H1 (cell line): Measurements from ENCODE around the gene GBA2. TPM values are rescaled to one million over a fixed set of nuclear protein-coding genes. Genes with fewer than 3 reads are reported as not detected.

Experiments used
- CTCF ChIA-PET: fragments of 300-600 bp; sonication (Branson Sonifier 250); formaldehyde crosslinking; loops from one replicate; lab custom pipeline; 2021; ENCODE audit not compliant: partially characterized antibody; lab: Charles Lee
- POLR2A ChIA-PET: fragments of 300-600 bp; sonication (Branson Sonifier 250); formaldehyde crosslinking; loops from one replicate; lab custom pipeline; 2021; ENCODE audit warnings: inconsistent platforms; ENCODE audit not compliant: partially characterized antibody; lab: Charles Lee
- DNase-seq, 2 experiments: peaks; one replicate each; pipeline versions ENCODE4 v3.0.0 to v3.0.0-alpha.2; 2010 to 2022; ENCODE audit warnings: low spot score in 2 of 2, low read depth in 1 of 2, mixed read lengths in 1 of 2
- FAIRE-seq: peaks from 2 replicates; lab custom pipeline; 2011; peaks lifted over from hg19 to GRCh38; lab: Jason Lieb, UNC
- H2AFZ ChIP-seq: 2 replicates; pipeline ENCODE4 v1.8.1; 2012; ENCODE audit warnings: low read length, inconsistent platforms
- H2AK5ac ChIP-seq: 2 replicates; pipeline ENCODE4 v1.6.1; 2013; ENCODE audit warnings: low read depth, low read length
- H2BK120ac ChIP-seq: replicated peaks from 2 replicates; pipeline ENCODE3; 2013; ENCODE audit warnings: low read depth, low read length, inconsistent platforms
- H2BK12ac ChIP-seq: 2 replicates; pipeline ENCODE4 v1.6.1; 2013; ENCODE audit warnings: low read depth, low read length
- H2BK15ac ChIP-seq: 2 replicates; pipeline ENCODE4 v1.6.1; 2013; ENCODE audit warnings: low read length
- H2BK20ac ChIP-seq: 2 replicates; pipeline ENCODE4 v1.6.1; 2013; ENCODE audit warnings: low read length
- H2BK5ac ChIP-seq: 2 replicates; pipeline ENCODE4 v1.6.1; 2013; ENCODE audit warnings: low read depth, low read length
- H3K14ac ChIP-seq: 2 replicates; pipeline ENCODE4 v1.6.1; 2013; ENCODE audit warnings: inconsistent platforms; ENCODE audit not compliant: insufficient read length
- H3K18ac ChIP-seq: 2 replicates; pipeline ENCODE4 v1.6.1; 2013; ENCODE audit warnings: low read length; ENCODE audit errors: extremely low read depth
- H3K23ac ChIP-seq: 2 replicates; pipeline ENCODE4 v1.6.1; 2013; ENCODE audit warnings: inconsistent platforms; ENCODE audit not compliant: insufficient read length
- H3K23me2 ChIP-seq: 2 replicates; pipeline ENCODE4 v1.6.1; 2013; ENCODE audit warnings: low read depth, low read length
- H3K27ac ChIP-seq: 2 replicates; pipeline ENCODE4 v1.6.1; 2011; ENCODE audit warnings: low read depth, low read length, inconsistent platforms
- H3K27me3 ChIP-seq, 4 experiments: replicated peaks in 1 of 4; 1 replicate in 1 of 4; 2 replicates in 3 of 4; pipeline versions ENCODE4 v1.6.1 to v1.8.1; 2011 to 2013; ENCODE audit warnings: low read length in 3 of 4, mild to moderate bottlenecking in 3 of 4, inconsistent platforms in 2 of 4, mixed read lengths in 2 of 4, moderate library complexity in 1 of 4; ENCODE audit not compliant: control insufficient read depth in 3 of 4, insufficient read depth in 3 of 4; ENCODE audit errors: extremely low read depth in 1 of 4
- H3K36me3 ChIP-seq, 4 experiments: 2 replicates each; pipeline versions ENCODE4 v1.6.1 to v1.8.1; 2011 to 2013; ENCODE audit warnings: mild to moderate bottlenecking in 4 of 4, low read length in 3 of 4, moderate library complexity in 2 of 4, control low read depth in 1 of 4, inconsistent platforms in 1 of 4; ENCODE audit not compliant: insufficient read depth in 4 of 4, control insufficient read depth in 2 of 4
- H3K4ac ChIP-seq: replicated peaks from 2 replicates; pipeline ENCODE3; 2013; ENCODE audit warnings: low read length, low read depth, mixed read lengths, inconsistent platforms; ENCODE audit not compliant: insufficient read length
- H3K4me1 ChIP-seq, 4 experiments: replicated peaks in 1 of 4; 1 replicate in 1 of 4; 2 replicates in 3 of 4; pipeline versions ENCODE4 v1.6.1 to v1.8.1; 2011 to 2013; ENCODE audit warnings: low read length in 3 of 4, inconsistent platforms in 2 of 4, mixed read lengths in 1 of 4; ENCODE audit not compliant: insufficient read depth in 4 of 4, control insufficient read depth in 3 of 4
- H3K4me2 ChIP-seq, 2 experiments: 2 replicates each; pipeline versions ENCODE4 v1.6.1 to v1.8.1; 2011 to 2013; ENCODE audit warnings: low read depth in 2 of 2, low read length in 2 of 2, control low read depth in 1 of 2, inconsistent platforms in 1 of 2, mild to moderate bottlenecking in 1 of 2; ENCODE audit not compliant: insufficient read depth in 1 of 2
- H3K4me3 ChIP-seq, 4 experiments: fragments of 200-600, 300-600 bp in 1 of 4; sonication (generic), shearing (Covaris generic), sonication (Bioruptor Twin) in 1 of 4; 2 replicates each; pipeline versions ENCODE4 v1.5.1 to v1.8.1; 2011 to 2016; ENCODE audit warnings: low read length in 4 of 4, low read depth in 3 of 4, control low read depth in 2 of 4, inconsistent platforms in 2 of 4, mild to moderate bottlenecking in 2 of 4, mixed read lengths in 1 of 4, moderate library complexity in 1 of 4; ENCODE audit not compliant: insufficient read depth in 2 of 4; ENCODE audit errors: extremely low read depth in 1 of 4
- H3K56ac ChIP-seq: replicated peaks from 2 replicates; pipeline ENCODE3; 2013; ENCODE audit warnings: low read depth, mild to moderate bottlenecking, mixed read lengths, low read length, inconsistent platforms; ENCODE audit not compliant: insufficient read length
- H3K79me1 ChIP-seq: 2 replicates; pipeline ENCODE4 v1.6.1; 2013; ENCODE audit warnings: low read depth, low read length, control low read depth
- H3K79me2 ChIP-seq, 2 experiments: 2 replicates each; pipeline versions ENCODE4 v1.6.1 to v1.8.1; 2012 to 2013; ENCODE audit warnings: low read length in 2 of 2, mild to moderate bottlenecking in 2 of 2, inconsistent platforms in 1 of 2; ENCODE audit not compliant: insufficient read depth in 2 of 2, control insufficient read depth in 1 of 2
- H3K9ac ChIP-seq, 4 experiments: replicated peaks in 1 of 4; 1 replicate in 1 of 4; 2 replicates in 3 of 4; pipeline versions ENCODE4 v1.6.1 to v1.8.1; 2011 to 2013; ENCODE audit warnings: low read depth in 3 of 4, low read length in 3 of 4, control low read depth in 2 of 4, mild to moderate bottlenecking in 2 of 4, moderate library complexity in 2 of 4, inconsistent platforms in 1 of 4; ENCODE audit errors: extremely low read depth in 1 of 4
- H3K9me3 ChIP-seq, 2 experiments: 2 replicates each; pipeline versions ENCODE4 v1.6.1 to v1.8.1; 2012 to 2013; ENCODE audit warnings: mild to moderate bottlenecking in 2 of 2, moderate library complexity in 2 of 2, control low read depth in 1 of 2, inconsistent platforms in 1 of 2, low read depth in 1 of 2, low read length in 1 of 2, mixed read lengths in 1 of 2; ENCODE audit not compliant: insufficient read depth in 2 of 2
- H4K20me1 ChIP-seq, 2 experiments: replicated peaks in 1 of 2; 2 replicates each; pipeline versions ENCODE3 to v1.8.1; 2011 to 2013; ENCODE audit warnings: inconsistent platforms in 2 of 2, low read length in 2 of 2, mild to moderate bottlenecking in 1 of 2; ENCODE audit not compliant: insufficient read depth in 2 of 2, control insufficient read depth in 1 of 2
- H4K5ac ChIP-seq: 2 replicates; pipeline ENCODE4 v1.6.1; 2013; ENCODE audit warnings: low read length, low read depth, mixed read lengths, inconsistent platforms; ENCODE audit not compliant: insufficient read length
- H4K8ac ChIP-seq: 2 replicates; pipeline ENCODE4 v1.8.0; 2013; ENCODE audit warnings: mild to moderate bottlenecking, moderate library complexity, low read length, inconsistent platforms; ENCODE audit not compliant: insufficient read depth; ENCODE audit errors: extremely low read depth
- H4K91ac ChIP-seq: replicated peaks from 2 replicates; pipeline ENCODE3; 2013; ENCODE audit warnings: low read length, mixed read lengths, inconsistent platforms; ENCODE audit not compliant: insufficient read length
- BRCA1 ChIP-seq: IDR thresholded peaks from 2 replicates; pipeline ENCODE4 v1.6.1; 2012; ENCODE audit warnings: low read depth, low read length, improper control_type of control experiment
- CBX5 ChIP-seq: fragments of 300-800, 300-1000 bp; sonication (generic); IDR thresholded peaks from 2 replicates; pipeline ENCODE4 v1.7.1; 2016; ENCODE audit warnings: antibody characterized with exemption, low read length, low read depth
- EP300 ChIP-seq, 2 experiments: IDR thresholded peaks; 1 replicate in 1 of 2; 2 replicates in 1 of 2; pipeline ENCODE4 v1.6.1; 2011 to 2012; ENCODE audit warnings: low read depth in 2 of 2, low read length in 2 of 2, mild to moderate bottlenecking in 2 of 2, borderline replicate concordance in 1 of 2, inconsistent platforms in 1 of 2, moderate library complexity in 1 of 2
- GTF2F1 ChIP-seq: IDR thresholded peaks from 2 replicates; pipeline ENCODE4 v1.6.1; 2012; ENCODE audit warnings: low read depth, low read length, improper control_type of control experiment, borderline replicate concordance
- HDAC2 ChIP-seq, 2 experiments: fragments of 300-600 bp in 1 of 2; sonication (generic) in 1 of 2; IDR thresholded peaks; 2 replicates each; pipeline ENCODE4 v1.6.1; 2011 to 2012; ENCODE audit warnings: low read depth in 2 of 2, low read length in 2 of 2, mild to moderate bottlenecking in 2 of 2, moderate library complexity in 2 of 2, borderline replicate concordance in 1 of 2, inconsistent platforms in 1 of 2
- JUND ChIP-seq: IDR thresholded peaks from 2 replicates; pipeline ENCODE4 v1.6.1; 2011; ENCODE audit warnings: mild to moderate bottlenecking, improper control_type of control experiment, low read length
- KDM1A ChIP-seq: fragments of 200-600, 300-600 bp; sonication (generic); IDR thresholded peaks from 2 replicates; pipeline ENCODE4 v1.7.1; 2016; ENCODE audit warnings: mild to moderate bottlenecking, low read length, borderline replicate concordance
- NRF1 ChIP-seq: IDR thresholded peaks from 2 replicates; pipeline ENCODE4 v1.6.1; 2011; ENCODE audit warnings: mild to moderate bottlenecking, low read depth, low read length, improper control_type of control experiment
- PHF8 ChIP-seq: fragments of 200-600 bp; sonication (generic); conservative IDR thresholded peaks from 2 replicates; pipeline ENCODE4 v1.7.1; 2012; ENCODE audit warnings: low read depth, mild to moderate bottlenecking, inconsistent platforms, low read length, moderate library complexity
- POLR2A ChIP-seq, 2 experiments: IDR thresholded peaks; 1 replicate in 1 of 2; 2 replicates in 1 of 2; pipeline ENCODE4 v1.6.1; 2011; ENCODE audit warnings: low read depth in 2 of 2, low read length in 2 of 2, mild to moderate bottlenecking in 2 of 2; ENCODE audit errors: control extremely low read depth in 1 of 2
- RXRA ChIP-seq: IDR thresholded peaks from 2 replicates; pipeline ENCODE4 v1.6.1; 2011; ENCODE audit warnings: low read depth, mild to moderate bottlenecking, low read length, moderate library complexity; ENCODE audit not compliant: insufficient read depth
- TAF1 ChIP-seq: IDR thresholded peaks from 2 replicates; pipeline ENCODE4 v1.6.1; 2011; ENCODE audit warnings: mild to moderate bottlenecking, low read depth, low read length
- WGBS, 2 experiments: shearing (Covaris generic) in 1 of 2; methylation state at CpG; one replicate each; pipeline versions ENCODE4 v1.1.6 to v1.1.7; 2013 to 2015; ENCODE audit warnings: low lambda C conversion rate in 2 of 2, mixed read lengths in 2 of 2, inconsistent platforms in 1 of 2, low coverage in 1 of 2, missing lambda C conversion rate in 1 of 2; ENCODE audit not compliant: insufficient replicate concordance in 2 of 2, insufficient coverage in 1 of 2, insufficient read length in 1 of 2; ENCODE audit errors: extremely low coverage in 1 of 2, missing lambda C conversion rate in 1 of 2; 5-methylcytosine and 5-hydroxymethylcytosine counted together
- polyA plus RNA-seq, 7 experiments: library from polyadenylated mRNA; depleted of rRNA in 3 of 7; stranded (reverse) in 5 of 7; unstranded in 2 of 7; fragments of >200 nt in 5 of 7; fragments of 200-250 nt in 2 of 7; gene quantifications; 1 replicate in 5 of 7; 2 replicates in 1 of 7; 4 replicates in 1 of 7; pipeline versions ENCODE4 v1.2.1 to v1.2.3, GENCODE V29; 2011 to 2013; ENCODE audit warnings: missing spikeins in 2 of 7, mixed read lengths in 2 of 7
- total RNA-seq: library from RNA; stranded (reverse); fragmentation: NEBNext Ultra II Directional; extraction: Animal tissue kit (Norgen Biotek cat#: 25700); gene quantifications from 2 replicates; pipeline ENCODE4 v1.2.1, GENCODE V29; 2021
- TF ChIP-seq, protein P1 (sequence below): IDR thresholded peaks from 2 replicates; pipeline ENCODE4 v1.6.1; 2011; ENCODE audit warnings: low read depth, mild to moderate bottlenecking, low read length; ENCODE audit not compliant: insufficient read depth

GBA2 gene
- total and polyA plus RNA-seq, 2 of the 8 experiments (the other 6 are each of a cell fraction or from before 2014, with no cell fraction given), result 64.2 to 71.9 TPM

GRCh38 chr9:35719546-35719945 lies 29.5 kb downstream of the GBA2 start:
- CTCF ChIA-PET, result interaction anchor here (0.9 to 13.8 kb wide), 3 partner anchors 11 to 23 kb away, joined by 3 to 198 read pairs (median 3); partner anchors contain the start of genes CREB3 and TLN1
- Histone ChIP-seq H3K4me2 (no peak overlapping the region), H2BK20ac (no peak overlapping the region), H3K36me3 (peaks cover 29 to 85% (median 64%) of the 10 kb centered on the region in 4 experiments), H3K4me1 (no peaks in the 10 kb centered on the region), H3K18ac (no peak overlapping the region), H3K23ac (no peak overlapping the region), H3K23me2 (no peaks in the 10 kb centered on the region), H3K27me3 (no peaks in the 10 kb centered on the region), H2AFZ (no peak overlapping the region), H3K27ac (no peak overlapping the region), H3K4me3 (no peak overlapping the region), H4K20me1 (peaks cover 0 to 2% of the 10 kb centered on the region in 2 experiments), H3K9me3 (no peaks in the 10 kb centered on the region), H3K79me2 (no peaks in the 10 kb centered on the region), H2BK120ac (no peak overlapping the region), H3K4ac (no peak overlapping the region), H4K91ac (no peak overlapping the region), H3K56ac (no peak overlapping the region), H3K9ac (no peak overlapping the region), H3K14ac (no peak overlapping the region), H2AK5ac (no peak overlapping the region), H3K79me1 (peaks cover 3% of the 10 kb centered on the region; the same call in 1 of the 2 replicates), H2BK12ac (no peak overlapping the region), H4K8ac (no peak overlapping the region), H2BK5ac (no peak overlapping the region), H4K5ac (no peak overlapping the region), H2BK15ac (no peak overlapping the region)
- no peak for FAIRE-seq
- WGBS, 2 experiments, result 97% methylated on average over 4 of the region's 4 CpGs; no CpG with 5 or more reads in 1 of the 2 experiments
- no peak for DNase-seq
- POLR2A ChIA-PET, result interaction anchor here (1.2 to 10.5 kb wide), 3 partner anchors 8 to 14 kb away, joined by 3 to 51 read pairs (median 15); partner anchors contain the start of genes CREB3 and TLN1
- TF ChIP-seq, protein P1, sequence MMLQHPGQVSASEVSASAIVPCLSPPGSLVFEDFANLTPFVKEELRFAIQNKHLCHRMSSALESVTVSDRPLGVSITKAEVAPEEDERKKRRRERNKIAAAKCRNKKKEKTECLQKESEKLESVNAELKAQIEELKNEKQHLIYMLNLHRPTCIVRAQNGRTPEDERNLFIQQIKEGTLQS, result no peak
- TF ChIP-seq JUND, result no peak
- TF ChIP-seq CBX5, result no peak
- TF ChIP-seq GTF2F1, result no peak
- TF ChIP-seq EP300 (IDR thresholded peaks at IDR 0.05; ENCODE audit: borderline replicate concordance in 1 of 2, low read depth in 2 of 2, low read length in 2 of 2), result no peak
- no peak for TF ChIP-seq HDAC2 (IDR thresholded peaks at IDR 0.05; ENCODE audit: borderline replicate concordance in 1 of 2, low read depth in 2 of 2, low read length in 2 of 2)
- no peak for TF ChIP-seq KDM1A
- TF ChIP-seq PHF8, result no peak
- no peak for TF ChIP-seq BRCA1
- TF ChIP-seq NRF1, result no peak
- TF ChIP-seq TAF1, result no peak
- no peak for TF ChIP-seq POLR2A (IDR thresholded peaks at IDR 0.05; ENCODE audit: control extremely low read depth in 1 of 2, low read depth in 2 of 2, low read length in 2 of 2)
- TF ChIP-seq RXRA, result no peak
